ENCODE measurements around the gene CENPI. TPM values are rescaled to one million over a fixed set of nuclear protein-coding genes. Genes with fewer than 3 reads are reported as not detected.

CENPI gene
- total and polyA plus RNA-seq, 2 donors from 2014 or later = 0.66 TPM; not detected in 1

DNA sequence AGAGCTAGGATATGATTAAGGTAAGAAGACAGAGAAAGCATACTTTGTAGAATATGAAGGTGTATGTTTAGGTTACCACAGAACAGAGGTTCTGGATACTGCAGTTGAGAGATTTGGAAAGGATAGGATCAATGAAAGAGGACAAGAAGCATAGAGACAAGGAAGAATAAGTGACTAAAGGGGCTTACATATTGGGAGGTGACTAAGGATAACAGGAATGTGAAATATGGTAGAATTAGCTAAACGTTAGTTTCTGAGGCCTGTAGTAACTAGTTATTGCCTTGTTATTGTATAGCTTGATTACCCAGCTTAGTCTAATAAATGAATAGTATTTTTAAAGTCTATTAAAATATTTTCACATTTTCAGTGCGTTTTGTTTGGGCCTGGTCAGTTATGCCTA, 38.2 kb downstream of the CENPI start:
- TF ChIP-seq, protein P1, sequence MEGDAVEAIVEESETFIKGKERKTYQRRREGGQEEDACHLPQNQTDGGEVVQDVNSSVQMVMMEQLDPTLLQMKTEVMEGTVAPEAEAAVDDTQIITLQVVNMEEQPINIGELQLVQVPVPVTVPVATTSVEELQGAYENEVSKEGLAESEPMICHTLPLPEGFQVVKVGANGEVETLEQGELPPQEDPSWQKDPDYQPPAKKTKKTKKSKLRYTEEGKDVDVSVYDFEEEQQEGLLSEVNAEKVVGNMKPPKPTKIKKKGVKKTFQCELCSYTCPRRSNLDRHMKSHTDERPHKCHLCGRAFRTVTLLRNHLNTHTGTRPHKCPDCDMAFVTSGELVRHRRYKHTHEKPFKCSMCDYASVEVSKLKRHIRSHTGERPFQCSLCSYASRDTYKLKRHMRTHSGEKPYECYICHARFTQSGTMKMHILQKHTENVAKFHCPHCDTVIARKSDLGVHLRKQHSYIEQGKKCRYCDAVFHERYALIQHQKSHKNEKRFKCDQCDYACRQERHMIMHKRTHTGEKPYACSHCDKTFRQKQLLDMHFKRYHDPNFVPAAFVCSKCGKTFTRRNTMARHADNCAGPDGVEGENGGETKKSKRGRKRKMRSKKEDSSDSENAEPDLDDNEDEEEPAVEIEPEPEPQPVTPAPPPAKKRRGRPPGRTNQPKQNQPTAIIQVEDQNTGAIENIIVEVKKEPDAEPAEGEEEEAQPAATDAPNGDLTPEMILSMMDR (IDR thresholded peaks at IDR 0.05; ENCODE audit: borderline replicate concordance, extremely low read depth, insufficient read depth) = no peak
- Histone ChIP-seq H3K9ac (ENCODE audit: low read length in 3 of 3) (no peak overlapping the region), H3K9me3 (ENCODE audit: control insufficient read depth in 2 of 3, insufficient read depth in 1 of 3, low read length in 3 of 3) (no peaks in the 10 kb centered on the region), H3K36me3 (ENCODE audit: control insufficient read depth in 2 of 3, insufficient read depth in 3 of 3, low read length in 3 of 3) (no peaks in the 10 kb centered on the region), H3K4me3 (ENCODE audit: low read length in 3 of 3) (no peak overlapping the region), H3K4me1 (ENCODE audit: control insufficient read depth in 2 of 3, insufficient read depth in 2 of 3, low read depth in 1 of 3, low read length in 3 of 3) (no peaks in the 10 kb centered on the region), H3K27ac (ENCODE audit: low read depth in 2 of 2, low read length in 2 of 2) (no peak overlapping the region), H3K27me3 (ENCODE audit: control insufficient read depth, insufficient read depth, low read length) (no peaks in the 10 kb centered on the region)
- no peak for FAIRE-seq
- intact Hi-C loops (cut with DNase I) = no loop called here
- no peak for DNase-seq

Other genes with a start within 250 kb of the CENPI start
- gene NOX1, start 223.8 kb upstream of the CENPI start, total RNA-seq = not detected
- gene NOX1, start 223.8 kb upstream of the CENPI start, polyA plus RNA-seq (ENCODE audit: insufficient read depth, low read depth, low replicate concordance) = not detected
- 0.63 TPM for gene XKRX, start 169.3 kb upstream of the CENPI start, total RNA-seq
- gene XKRX, start 169.3 kb upstream of the CENPI start, polyA plus RNA-seq (ENCODE audit: insufficient read depth, low read depth, low replicate concordance) = not detected
- not detected for gene ARL13A, start 128.5 kb upstream of the CENPI start, total RNA-seq
- not detected for gene ARL13A, start 128.5 kb upstream of the CENPI start, polyA plus RNA-seq (ENCODE audit: insufficient read depth, low read depth, low replicate concordance)
- gene TRMT2B, start 46.1 kb upstream of the CENPI start, total RNA-seq = 24.8 TPM
- gene TRMT2B, start 46.1 kb upstream of the CENPI start, polyA plus RNA-seq (ENCODE audit: insufficient read depth, low read depth, low replicate concordance) = 8.6 TPM
- gene TMEM35A, start 19.3 kb upstream of the CENPI start, total RNA-seq = 1.1 TPM
- gene TMEM35A, start 19.3 kb upstream of the CENPI start, polyA plus RNA-seq (ENCODE audit: insufficient read depth, low read depth, low replicate concordance) = 0.75 TPM
- gene DRP2, start 121.6 kb downstream of the CENPI start, total RNA-seq = 0.16 TPM
- gene DRP2, start 121.6 kb downstream of the CENPI start, polyA plus RNA-seq (ENCODE audit: insufficient read depth, low read depth, low replicate concordance) = not detected
- not detected for gene TAF7L, start 193.1 kb downstream of the CENPI start, total RNA-seq
- gene TAF7L, start 193.1 kb downstream of the CENPI start, polyA plus RNA-seq (ENCODE audit: insufficient read depth, low read depth, low replicate concordance) = 0.30 TPM

All from kidney (tissue), 14 donors.